ENCODE data around the gene MRPS21.

The MRPS21 gene

GRCh38 chr1:150322310-150322709, 28.6 kb downstream of the MRPS21 start:
- Mint-ChIP-seq H3K4me3 (peak overlapping the region; percentile 97 to 99 (median 98)), H3K27ac (peak overlapping the region; percentile 88 to 96 (median 96)), H3K4me1 (peaks cover 11% of the 10 kb centered on the region), H3K9me3 (no peaks in the 10 kb centered on the region), H3K36me3 (ENCODE audit: low read depth) (peaks cover 27% of the 10 kb centered on the region), H3K27me3 (ENCODE audit: low read depth) (no peaks in the 10 kb centered on the region)
- TF ChIP-seq, protein P1, sequence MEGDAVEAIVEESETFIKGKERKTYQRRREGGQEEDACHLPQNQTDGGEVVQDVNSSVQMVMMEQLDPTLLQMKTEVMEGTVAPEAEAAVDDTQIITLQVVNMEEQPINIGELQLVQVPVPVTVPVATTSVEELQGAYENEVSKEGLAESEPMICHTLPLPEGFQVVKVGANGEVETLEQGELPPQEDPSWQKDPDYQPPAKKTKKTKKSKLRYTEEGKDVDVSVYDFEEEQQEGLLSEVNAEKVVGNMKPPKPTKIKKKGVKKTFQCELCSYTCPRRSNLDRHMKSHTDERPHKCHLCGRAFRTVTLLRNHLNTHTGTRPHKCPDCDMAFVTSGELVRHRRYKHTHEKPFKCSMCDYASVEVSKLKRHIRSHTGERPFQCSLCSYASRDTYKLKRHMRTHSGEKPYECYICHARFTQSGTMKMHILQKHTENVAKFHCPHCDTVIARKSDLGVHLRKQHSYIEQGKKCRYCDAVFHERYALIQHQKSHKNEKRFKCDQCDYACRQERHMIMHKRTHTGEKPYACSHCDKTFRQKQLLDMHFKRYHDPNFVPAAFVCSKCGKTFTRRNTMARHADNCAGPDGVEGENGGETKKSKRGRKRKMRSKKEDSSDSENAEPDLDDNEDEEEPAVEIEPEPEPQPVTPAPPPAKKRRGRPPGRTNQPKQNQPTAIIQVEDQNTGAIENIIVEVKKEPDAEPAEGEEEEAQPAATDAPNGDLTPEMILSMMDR (IDR thresholded peaks at IDR 0.05; ENCODE audit: unreplicated experiment in 3 of 3): no peak

GRCh38 chr1:150332651-150333290, 39.1 kb downstream of the MRPS21 start:
- TF ChIP-seq, protein P1 (IDR thresholded peaks at IDR 0.05; ENCODE audit: unreplicated experiment in 3 of 3): no peak
- H3K27ac Mint-ChIP-seq: no peak overlapping the region
- H3K9me3 Mint-ChIP-seq: no peaks in the 10 kb centered on the region
- no peaks in the 10 kb centered on the region for H3K4me1 Mint-ChIP-seq
- H3K4me3 Mint-ChIP-seq: no peak overlapping the region
- no peaks in the 10 kb centered on the region for H3K27me3 Mint-ChIP-seq (ENCODE audit: low read depth)
- peaks cover 76% of the 10 kb centered on the region for H3K36me3 Mint-ChIP-seq (ENCODE audit: low read depth)

- H3K27me3 Mint-ChIP-seq (ENCODE audit: low read depth): no peaks in the 10 kb centered on the region
- no peaks in the 10 kb centered on the region for H3K9me3 Mint-ChIP-seq
- H3K4me1 Mint-ChIP-seq: no peaks in the 10 kb centered on the region
- no peak overlapping the region for H3K4me3 Mint-ChIP-seq
- peaks cover 67% of the 10 kb centered on the region for H3K36me3 Mint-ChIP-seq (ENCODE audit: low read depth)
- H3K27ac Mint-ChIP-seq: no peak overlapping the region
- TF ChIP-seq, protein P1 (IDR thresholded peaks at IDR 0.05; ENCODE audit: unreplicated experiment in 3 of 3): no peak
Observed at GRCh38 chr1:150346316-150346715, 52.7 kb downstream of the MRPS21 start.

DNA sequence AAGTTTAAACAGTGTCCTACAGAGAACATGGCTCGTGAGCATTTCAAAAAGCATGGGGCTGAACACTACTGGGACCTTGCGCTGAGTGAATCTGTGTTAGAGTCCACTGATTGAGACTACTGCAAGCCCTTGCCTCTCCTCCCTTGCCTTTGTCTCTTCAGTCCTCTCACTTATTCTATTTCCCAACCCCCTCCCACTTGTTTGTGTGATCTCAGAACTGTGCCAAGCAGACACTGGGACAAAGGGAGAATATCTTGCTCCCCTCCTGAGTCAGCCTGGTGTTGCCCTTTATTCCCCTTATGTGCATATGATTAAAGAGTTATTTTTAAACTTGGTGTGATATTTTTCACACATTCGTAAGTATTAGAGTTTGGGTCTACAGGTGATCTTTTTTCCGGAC, 59.2 kb downstream of the MRPS21 start:
- Mint-ChIP-seq H3K9me3 (no peaks in the 10 kb centered on the region), H3K4me3 (no peak overlapping the region), H3K27me3 (ENCODE audit: low read depth) (no peaks in the 10 kb centered on the region), H3K4me1 (no peaks in the 10 kb centered on the region), H3K36me3 (ENCODE audit: low read depth) (peaks cover 57% of the 10 kb centered on the region), H3K27ac (no peak overlapping the region)
- TF ChIP-seq, protein P1 (IDR thresholded peaks at IDR 0.05; ENCODE audit: unreplicated experiment in 3 of 3): no peak
